Adipose tissue (tissue), 3 donors: Measurements from ENCODE around the gene AKT2. TPM values are rescaled to one million over a fixed set of nuclear protein-coding genes. Genes with fewer than 3 reads are reported as not detected.

Source experiments
- H3K27ac ChIP-seq: one replicate; pipeline ENCODE4 v1.5.1; 2013; ENCODE audit warnings: low read depth, low read length
- WGBS, 3 donors: extraction: QIAGEN DNeasy Blood & Tissue Kit; methylation state at CpG; one replicate each; pipeline ENCODE4 v1.1.7; 2013; 5-methylcytosine and 5-hydroxymethylcytosine counted together
- polyA plus RNA-seq, 3 donors: library from polyadenylated mRNA; stranded (reverse); fragments of 200-250 nt; gene quantifications; one replicate each; pipeline ENCODE4 v1.2.3, GENCODE V29; 2013
- donor health status: healthy with polysubstance abuse.
- donor health status: Bipolar disorder and iron deficiency.
- donor health status: healthy.

Gene AKT2
- polyA plus RNA-seq, 3 donors, result 49.0 to 172 (median 64.1) TPM

- 90 to 92% (median 91%) methylated on average over 24 of the region's 24 CpGs for WGBS, 3 donors
- no peak overlapping the region for H3K27ac ChIP-seq
Measured at GRCh38 chr19:40263440-40264313, 21.5 kb downstream of the AKT2 start.

- H3K27ac ChIP-seq, result no peak overlapping the region
- WGBS, 3 donors, result 82 to 92% (median 87%) methylated on average over 3 of the region's 3 CpGs
Measured at GRCh38 chr19:40262422-40262821, 22.7 kb downstream of the AKT2 start.

GRCh38 chr19:40261631-40262030 lies 23.5 kb downstream of the AKT2 start:
- WGBS, 3 donors, result 80 to 85% (median 82%) methylated on average over 8 of the region's 8 CpGs

GRCh38 chr19:40257096-40257517 lies 28.0 kb downstream of the AKT2 start:
- WGBS, 3 donors, result 78 to 84% (median 81%) methylated on average over 9 of the region's 9 CpGs
- no peak overlapping the region for H3K27ac ChIP-seq

More at GRCh38 chr19:40261631-40262030, 23.5 kb downstream of the AKT2 start:
- no peak overlapping the region for H3K27ac ChIP-seq

- no peak overlapping the region for H3K27ac ChIP-seq
- 86 to 93% (median 88%) methylated on average over 8 of the region's 8 CpGs for WGBS, 3 donors
Measured at GRCh38 chr19:40256512-40256911, 28.6 kb downstream of the AKT2 start.

GRCh38 chr19:40255619-40256166 lies 29.5 kb downstream of the AKT2 start:
- WGBS, 3 donors, result 69 to 90% (median 76%) methylated on average over 3 of the region's 3 CpGs
- H3K27ac ChIP-seq, result no peak overlapping the region

- no peak overlapping the region for H3K27ac ChIP-seq
- WGBS, 3 donors, result 73 to 92% (median 90%) methylated on average over 16 of the region's 16 CpGs
Measured at GRCh38 chr19:40254714-40255418, 30.3 kb downstream of the AKT2 start.

GRCh38 chr19:40253611-40254092 lies 31.5 kb downstream of the AKT2 start:
- no peak overlapping the region for H3K27ac ChIP-seq
- WGBS, 3 donors, result 31 to 84% (median 72%) methylated on average over 8 of the region's 8 CpGs

GRCh38 chr19:40252395-40252794 lies 32.8 kb downstream of the AKT2 start:
- 38 to 86% (median 85%) methylated on average over 7 of the region's 7 CpGs for WGBS, 3 donors
- H3K27ac ChIP-seq, result no peak overlapping the region

- no peak overlapping the region for H3K27ac ChIP-seq
- 62 to 86% (median 78%) methylated on average over 4 of the region's 4 CpGs for WGBS, 3 donors
Measured at GRCh38 chr19:40251991-40252390, 33.2 kb downstream of the AKT2 start.

- no peak overlapping the region for H3K27ac ChIP-seq
Measured at GRCh38 chr19:40251244-40251643, 33.9 kb downstream of the AKT2 start.

GRCh38 chr19:40249781-40250180 lies 35.4 kb downstream of the AKT2 start:
- 80 to 88% (median 83%) methylated on average over 11 of the region's 11 CpGs for WGBS, 3 donors
- H3K27ac ChIP-seq, result no peak overlapping the region

- 70 to 81% (median 72%) methylated on average over 10 of the region's 10 CpGs for WGBS, 3 donors
- no peak overlapping the region for H3K27ac ChIP-seq
Measured at GRCh38 chr19:40249201-40249600, 35.9 kb downstream of the AKT2 start.

GRCh38 chr19:40247735-40248262 lies 37.3 kb downstream of the AKT2 start:
- no peak overlapping the region for H3K27ac ChIP-seq
- WGBS, 3 donors, result 78 to 84% (median 83%) methylated on average over 12 of the region's 12 CpGs

GRCh38 chr19:40247178-40247577 lies 38.0 kb downstream of the AKT2 start:
- H3K27ac ChIP-seq, result no peak overlapping the region
- WGBS, 3 donors, result 64 to 89% (median 84%) methylated on average over 6 of the region's 6 CpGs

GRCh38 chr19:40246292-40247073 lies 38.7 kb downstream of the AKT2 start:
- no peak overlapping the region for H3K27ac ChIP-seq
- WGBS, 3 donors, result 83 to 95% (median 87%) methylated on average over 15 to 16 of the region's 16 CpGs

- WGBS, 3 donors, result 66 to 82% (median 73%) methylated on average over 9 of the region's 9 CpGs
Measured at GRCh38 chr19:40245506-40246128, 39.5 kb downstream of the AKT2 start.

More at GRCh38 chr19:40245506-40246128, 39.5 kb downstream of the AKT2 start:
- H3K27ac ChIP-seq, result no peak overlapping the region
